GM21723 (cell line): ENCODE measurements around the gene OPHN1.
"Not testable (repeated sequence)": the region's sequence is repeated elsewhere in the genome, so short reads cannot be mapped to it uniquely, and the experiment has no call there.

ENCODE experiments used
- ATAC-seq: cut with Tn5 transposase; IDR thresholded peaks from one replicate; pipeline ENCODE4 v1.9.1; 2021; ENCODE audit warnings: mild to moderate bottlenecking, moderate library complexity; ENCODE audit not compliant: unreplicated experiment

The OPHN1 gene

GRCh38 chrX:68422478-68422877, 10.8 kb downstream of the OPHN1 start:
- no peak for ATAC-seq

- ATAC-seq, result no peak
Observed at GRCh38 chrX:68421636-68422035, 11.7 kb downstream of the OPHN1 start.

DNA sequence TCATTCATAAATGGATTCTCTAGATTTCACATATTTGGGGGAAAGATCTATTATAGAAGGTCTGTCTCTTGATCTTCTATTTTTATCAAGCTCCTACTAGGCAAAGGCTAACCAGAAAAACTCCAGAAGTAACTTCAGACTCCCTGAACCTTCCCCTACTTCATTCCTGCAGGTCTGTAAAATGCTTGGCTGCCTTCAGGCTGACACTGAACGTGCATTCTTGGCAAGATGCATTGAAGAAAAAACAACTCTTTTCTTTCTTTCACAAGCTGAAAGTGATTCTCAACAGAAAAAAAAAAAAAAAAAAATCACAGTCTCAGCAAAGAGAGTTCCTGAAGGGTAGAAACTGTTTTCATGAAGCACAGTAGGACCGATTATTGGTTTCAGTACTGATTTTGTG, 12.7 kb downstream of the OPHN1 start:
- no peak for ATAC-seq

- ATAC-seq, result no peak
Observed at GRCh38 chrX:68419975-68420374, 13.3 kb downstream of the OPHN1 start.

- no peak for ATAC-seq
Observed at GRCh38 chrX:68417651-68418050, 15.6 kb downstream of the OPHN1 start.

GRCh38 chrX:68416592-68416991, 16.7 kb downstream of the OPHN1 start:
- no peak for ATAC-seq

DNA sequence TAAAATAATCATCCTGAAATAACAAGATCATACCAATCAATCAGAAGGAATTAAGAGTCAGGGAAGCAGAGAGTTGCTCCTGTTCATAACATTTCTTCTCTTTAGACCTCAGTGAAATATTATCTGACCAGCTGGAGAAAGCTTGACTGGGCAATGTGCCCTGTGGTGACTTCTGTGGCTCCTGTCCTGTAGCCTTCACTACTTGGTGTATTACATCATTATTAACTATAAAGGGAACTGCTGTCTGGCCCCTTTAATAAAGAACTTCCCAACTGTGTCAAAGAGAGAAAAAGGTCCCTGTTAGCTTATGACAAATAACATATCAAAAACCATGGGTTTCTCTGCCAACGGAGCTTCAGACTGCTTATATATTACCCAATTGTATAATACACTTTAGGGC, 18.0 kb downstream of the OPHN1 start:
- no peak for ATAC-seq

DNA sequence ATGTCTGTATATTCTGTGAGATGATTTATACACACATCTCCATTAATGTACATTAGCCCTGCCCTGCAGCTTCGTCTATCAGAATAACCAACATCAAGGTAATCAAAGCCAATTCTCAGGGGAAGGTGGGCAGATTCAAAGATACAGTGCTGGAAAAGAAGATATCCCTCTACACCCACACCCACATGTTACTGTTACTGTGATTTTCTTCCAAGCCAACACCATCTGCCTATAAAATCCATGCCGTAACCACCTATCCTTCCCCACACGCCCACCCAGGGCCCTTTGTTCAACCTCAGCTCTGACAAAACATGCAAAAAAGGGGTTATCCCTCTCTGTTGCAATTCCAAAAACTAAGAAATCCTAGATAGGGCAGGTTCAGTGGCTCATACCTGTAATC, 20.0 kb downstream of the OPHN1 start:
- no peak for ATAC-seq

DNA sequence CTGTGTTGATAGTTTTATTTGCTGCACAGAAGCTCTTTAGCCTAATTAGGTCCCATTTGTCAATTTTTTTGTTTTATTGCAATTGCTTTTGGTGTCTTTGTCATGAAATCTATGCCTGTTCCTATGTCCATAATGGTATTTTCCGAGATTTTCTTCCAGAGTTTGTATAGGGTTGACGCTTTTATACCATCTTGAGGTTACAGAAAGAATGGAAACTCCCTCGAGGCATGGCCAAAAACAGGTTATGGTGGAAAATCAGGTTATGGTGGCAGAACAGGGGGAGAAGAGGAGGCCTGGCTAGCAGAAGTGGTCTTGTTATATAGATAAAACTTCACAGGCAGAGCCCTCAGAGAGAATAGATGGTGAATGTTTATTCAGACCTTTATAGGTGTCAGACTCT, 21.6 kb downstream of the OPHN1 start:
- ATAC-seq, result no peak

DNA sequence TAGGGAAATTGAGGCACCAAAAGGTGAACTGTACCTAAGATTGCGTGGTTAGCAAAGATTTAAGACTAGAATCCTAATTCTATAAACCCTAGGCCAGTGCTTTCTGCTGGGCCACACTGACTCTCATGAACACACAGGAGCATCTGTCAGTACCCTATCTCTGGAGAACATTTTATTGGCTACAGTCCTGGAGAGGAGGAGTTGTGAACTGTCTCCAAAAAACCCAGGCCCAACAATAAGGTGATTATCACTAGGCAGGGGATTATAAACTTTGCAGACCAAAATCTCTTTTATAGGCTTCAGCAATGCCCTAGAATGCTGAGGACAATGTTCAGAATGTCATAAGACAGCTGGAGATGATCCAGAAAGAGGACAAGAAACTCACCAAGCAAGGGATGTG, 24.1 kb downstream of the OPHN1 start:
- no peak for ATAC-seq

- ATAC-seq, result no peak
Observed at GRCh38 chrX:68403522-68403921, 29.8 kb downstream of the OPHN1 start.

DNA sequence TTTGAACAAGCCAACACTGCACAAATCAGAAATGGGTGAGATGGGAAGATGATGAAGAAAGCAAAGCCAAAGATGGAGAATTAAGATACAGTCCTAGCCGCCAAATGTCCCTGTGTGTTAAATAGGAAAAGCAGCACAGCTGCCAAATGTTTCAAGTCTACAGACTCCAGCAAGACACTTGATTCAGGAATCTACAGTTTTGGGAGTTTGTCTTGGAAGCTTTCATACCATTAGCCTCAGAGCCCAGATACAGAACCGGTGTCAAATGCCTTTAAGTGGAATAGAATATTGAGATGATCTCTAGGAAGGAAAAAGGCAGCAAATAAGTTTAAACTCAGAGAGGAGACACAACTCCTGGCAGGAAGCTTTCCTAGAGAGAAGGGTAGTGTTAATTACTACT, 30.3 kb downstream of the OPHN1 start:
- no peak for ATAC-seq

GRCh38 chrX:68402094-68402493, 31.2 kb downstream of the OPHN1 start:
- no peak for ATAC-seq

- no peak for ATAC-seq
Observed at GRCh38 chrX:68398291-68398690, 35.0 kb downstream of the OPHN1 start.

DNA sequence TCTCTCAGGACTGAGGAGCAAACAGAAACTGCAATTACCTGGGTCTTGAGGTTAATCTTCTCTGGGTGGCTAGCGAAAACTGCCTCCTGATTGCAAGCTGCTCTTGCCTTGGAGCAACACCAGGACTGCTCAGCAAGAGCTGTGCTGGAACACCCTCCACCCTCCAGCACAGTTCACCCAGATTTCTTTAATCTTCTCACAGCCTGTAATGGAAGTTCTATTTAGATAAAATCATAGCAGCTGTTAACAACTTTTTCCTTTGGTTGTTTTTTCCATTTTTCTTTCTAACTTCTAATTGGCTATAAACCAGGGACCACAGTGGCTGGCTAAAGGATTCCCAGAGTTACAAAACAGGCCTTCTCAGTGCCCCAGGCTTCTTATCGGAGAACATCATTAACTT, 36.3 kb downstream of the OPHN1 start:
- no peak for ATAC-seq

- not testable (repeated sequence) for ATAC-seq
Observed at GRCh38 chrX:68389419-68389960, 43.8 kb downstream of the OPHN1 start.

DNA sequence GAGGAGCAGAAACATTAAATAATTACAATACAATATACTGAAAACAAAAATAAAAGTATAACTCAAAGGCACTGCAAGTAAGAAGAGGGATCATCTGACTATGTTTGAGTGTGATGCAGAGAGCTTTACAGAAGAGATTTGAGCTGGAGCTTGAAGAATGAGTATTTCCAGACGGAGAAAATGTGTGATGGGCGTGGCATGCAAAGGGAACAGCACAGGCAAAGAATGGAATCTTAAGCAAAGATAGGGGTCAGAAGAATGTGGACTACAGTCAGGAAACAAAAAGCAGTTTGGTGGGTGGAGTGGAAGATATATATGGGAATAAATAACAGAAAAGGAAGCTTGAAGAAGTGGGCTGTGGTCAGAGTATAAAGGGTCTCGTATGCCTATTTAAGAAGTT, 45.5 kb downstream of the OPHN1 start:
- no peak for ATAC-seq

DNA sequence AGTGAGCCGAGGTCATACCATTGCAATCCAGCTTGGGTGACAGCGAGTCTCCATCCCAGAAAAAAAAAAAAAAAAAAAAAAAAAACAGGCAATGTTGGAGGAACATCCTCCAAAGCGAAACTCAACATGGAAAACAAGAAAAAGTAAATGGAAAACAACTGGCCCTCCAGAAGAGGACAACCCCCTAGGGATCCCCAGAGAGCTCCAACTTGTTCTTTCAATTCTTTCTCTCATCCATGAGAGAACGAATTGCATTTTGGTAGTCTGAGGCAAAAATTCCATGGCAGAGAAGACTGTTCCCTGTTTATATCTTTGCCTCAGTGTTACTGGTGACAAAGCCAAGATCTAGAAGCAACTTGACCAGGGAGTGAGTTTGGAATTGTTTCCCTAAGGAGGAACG, 49.8 kb downstream of the OPHN1 start:
- ATAC-seq, result no peak

DNA sequence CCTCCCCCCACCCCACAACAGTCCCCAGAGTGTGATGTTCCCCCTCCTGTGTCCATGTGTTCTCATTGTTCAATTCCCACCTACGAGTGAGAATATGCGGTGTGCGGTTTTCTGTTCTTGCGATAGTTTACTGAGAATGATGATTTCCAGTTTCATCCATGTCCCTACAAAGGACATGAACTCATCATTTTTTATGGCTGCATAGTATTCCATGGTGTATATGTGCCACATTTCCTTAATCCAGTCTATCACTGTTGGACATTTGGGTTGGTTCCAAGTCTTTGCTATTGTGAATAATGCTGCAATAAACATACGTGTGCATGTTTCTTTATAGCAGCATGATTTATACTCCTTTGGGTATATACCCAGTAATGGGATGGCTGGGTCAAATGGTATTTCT, 55.7 kb downstream of the OPHN1 start:
- not testable (repeated sequence) for ATAC-seq

DNA sequence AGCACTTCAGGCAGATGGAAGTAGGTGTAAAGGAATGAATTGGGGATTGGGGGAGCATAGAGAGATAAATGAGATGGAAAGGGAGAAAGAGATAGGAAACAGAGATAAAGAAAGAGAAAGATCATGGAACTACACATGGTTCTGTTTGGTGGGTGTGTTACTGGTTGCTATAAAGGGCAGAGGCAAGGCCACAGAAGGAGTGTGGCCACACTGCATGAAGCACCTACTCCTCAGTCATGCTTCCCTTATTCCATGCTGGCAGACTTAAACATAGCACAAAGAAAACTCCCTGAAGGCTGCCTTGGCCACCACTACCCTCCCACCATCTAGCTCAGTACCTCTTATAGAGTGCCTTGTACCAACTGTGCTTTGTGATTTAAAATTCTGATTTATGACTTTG, 56.9 kb downstream of the OPHN1 start:
- no peak for ATAC-seq

DNA sequence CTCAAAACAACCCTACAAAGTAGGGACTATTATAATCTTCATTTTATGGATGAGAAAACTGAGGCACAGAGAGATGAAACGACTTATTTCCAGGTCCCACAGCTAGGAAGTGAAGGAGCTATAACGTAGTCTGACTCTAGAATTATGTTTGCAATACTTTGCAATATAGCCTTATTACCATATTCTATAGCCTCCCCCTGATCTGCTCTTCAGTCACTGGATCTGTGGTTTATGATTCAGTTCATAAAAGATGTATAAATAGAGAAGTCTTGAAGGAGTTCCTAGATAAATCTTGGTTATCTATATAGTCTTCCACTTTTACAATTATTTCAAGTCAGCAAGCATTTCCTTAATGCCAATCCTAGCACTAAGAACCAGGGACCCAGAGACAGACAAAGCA, 57.5 kb downstream of the OPHN1 start:
- ATAC-seq, result no peak

- no peak for ATAC-seq
Observed at GRCh38 chrX:68372665-68373064, 60.6 kb downstream of the OPHN1 start.

- ATAC-seq, result no peak
Observed at GRCh38 chrX:68369559-68369958, 63.7 kb downstream of the OPHN1 start.

DNA sequence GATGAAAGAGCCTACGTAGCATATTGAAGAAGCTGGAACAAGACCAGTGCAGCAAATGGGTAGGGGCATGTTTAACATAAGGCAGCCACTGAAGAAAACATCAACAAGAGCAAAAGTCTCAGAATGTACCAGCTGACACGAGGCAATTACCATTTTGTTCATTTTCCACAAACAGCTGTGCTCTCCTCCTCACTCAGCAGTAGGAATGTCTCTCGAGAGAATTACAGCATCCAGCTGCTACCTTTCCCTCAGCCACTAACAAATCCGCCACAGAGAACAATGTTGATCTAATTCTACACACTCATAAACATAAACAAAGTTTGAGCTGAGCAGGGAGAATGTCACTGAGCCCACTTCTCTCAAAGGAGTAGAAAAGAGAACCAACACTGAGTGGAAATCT, 68.0 kb downstream of the OPHN1 start:
- no peak for ATAC-seq
